HEK293 (cell line): Measurements from ENCODE around the gene NCKAP5.

Source experiments
- BCL11B ChIP-seq: fragments of 450-650 bp; formaldehyde crosslinking; IDR thresholded peaks from 2 replicates; pipeline ENCODE4 v1.5.1; 2016; ENCODE audit warnings: low read depth, missing biosample characterization, missing genetic modification characterization
- EGR2 ChIP-seq: fragments of 450-650 bp; formaldehyde crosslinking; IDR thresholded peaks from 2 replicates; pipeline ENCODE4 v1.5.1; 2016; ENCODE audit warnings: low read depth, missing biosample characterization, missing genetic modification characterization
- GLI4 ChIP-seq: fragments of 450-650 bp; formaldehyde crosslinking; IDR thresholded peaks from 2 replicates; pipeline ENCODE4 v1.5.1; 2016; ENCODE audit warnings: missing biosample characterization, missing genetic modification characterization
- GLIS1 ChIP-seq: fragments of 450-650 bp; formaldehyde crosslinking; IDR thresholded peaks from 2 replicates; pipeline ENCODE4 v1.5.1; 2016; ENCODE audit warnings: missing biosample characterization, missing genetic modification characterization
- KLF1 ChIP-seq: fragments of 450-650 bp; formaldehyde crosslinking; IDR thresholded peaks from 2 replicates; pipeline ENCODE4 v1.5.1; 2016; ENCODE audit warnings: missing biosample characterization, missing genetic modification characterization
- KLF17 ChIP-seq: fragments of 450-650 bp; formaldehyde crosslinking; IDR thresholded peaks from 2 replicates; pipeline ENCODE4 v1.5.1; 2016; ENCODE audit warnings: missing biosample characterization, missing genetic modification characterization
- OVOL3 ChIP-seq: fragments of 450-650 bp; formaldehyde crosslinking; IDR thresholded peaks from 2 replicates; pipeline ENCODE4 v1.5.1; 2016; ENCODE audit warnings: missing biosample characterization, missing genetic modification characterization
- ZFP3 ChIP-seq: fragments of 450-650 bp; formaldehyde crosslinking; IDR thresholded peaks from 2 replicates; pipeline ENCODE4 v1.5.1; 2016; ENCODE audit warnings: low read depth, missing biosample characterization, missing genetic modification characterization
- ZIC2 ChIP-seq: fragments of 450-650 bp; formaldehyde crosslinking; IDR thresholded peaks from 2 replicates; pipeline ENCODE4 v1.5.1; 2016; ENCODE audit warnings: missing biosample characterization, missing genetic modification characterization
- ZNF148 ChIP-seq: fragments of 450-650 bp; formaldehyde crosslinking; IDR thresholded peaks from 2 replicates; pipeline ENCODE4 v1.5.0; 2017; ENCODE audit warnings: missing biosample characterization, missing genetic modification characterization, borderline replicate concordance
- ZNF184 ChIP-seq: fragments of 450-650 bp; IDR thresholded peaks from 2 replicates; pipeline ENCODE4 v1.5.1; 2018; ENCODE audit warnings: missing biosample characterization, mild to moderate bottlenecking, missing genetic modification characterization
- ZNF2 ChIP-seq: fragments of 450-650 bp; formaldehyde crosslinking; IDR thresholded peaks from 2 replicates; pipeline ENCODE4 v1.5.1; 2016; ENCODE audit warnings: missing biosample characterization, missing genetic modification characterization
- ZNF202 ChIP-seq: fragments of 450-650 bp; formaldehyde crosslinking; IDR thresholded peaks from 2 replicates; pipeline ENCODE4 v1.5.1; 2016; ENCODE audit warnings: missing biosample characterization, missing genetic modification characterization, borderline replicate concordance
- ZNF239 ChIP-seq: fragments of 450-650 bp; formaldehyde crosslinking; IDR thresholded peaks from 2 replicates; pipeline ENCODE4 v1.5.1; 2016; ENCODE audit warnings: missing biosample characterization, missing genetic modification characterization
- ZNF292 ChIP-seq: fragments of 450-650 bp; formaldehyde crosslinking; IDR thresholded peaks from 2 replicates; pipeline ENCODE4 v1.5.1; 2016; ENCODE audit warnings: low read depth, missing biosample characterization, missing genetic modification characterization, borderline replicate concordance
- ZNF404 ChIP-seq: fragments of 450-650 bp; formaldehyde crosslinking; IDR thresholded peaks from 2 replicates; pipeline ENCODE4 v1.5.1; 2017; ENCODE audit warnings: missing biosample characterization, missing genetic modification characterization
- ZNF416 ChIP-seq: fragments of 450-650 bp; formaldehyde crosslinking; IDR thresholded peaks from 2 replicates; pipeline ENCODE4 v1.5.1; 2016; ENCODE audit warnings: missing biosample characterization, missing genetic modification characterization
- ZNF473 ChIP-seq: fragments of 450-650 bp; formaldehyde crosslinking; IDR thresholded peaks from 2 replicates; pipeline ENCODE4 v1.5.1; 2017; ENCODE audit warnings: missing biosample characterization, missing genetic modification characterization
- ZNF501 ChIP-seq: fragments of 450-650 bp; formaldehyde crosslinking; IDR thresholded peaks from 2 replicates; pipeline ENCODE4 v1.5.1; 2016; ENCODE audit warnings: missing biosample characterization, missing genetic modification characterization
- ZNF596 ChIP-seq: fragments of 450-650 bp; IDR thresholded peaks from 2 replicates; pipeline ENCODE4 v1.5.0; 2018; ENCODE audit warnings: missing biosample characterization, mild to moderate bottlenecking, missing genetic modification characterization, moderate library complexity
- ZNF623 ChIP-seq: fragments of 450-650 bp; formaldehyde crosslinking; IDR thresholded peaks from 2 replicates; pipeline ENCODE4 v1.5.1; 2016; ENCODE audit warnings: missing biosample characterization, missing genetic modification characterization
- ZNF777 ChIP-seq: fragments of 450-650 bp; formaldehyde crosslinking; IDR thresholded peaks from 2 replicates; pipeline ENCODE4 v1.5.1; 2017; ENCODE audit warnings: missing biosample characterization, missing genetic modification characterization, borderline replicate concordance
- ZSCAN16 ChIP-seq: fragments of 450-650 bp; formaldehyde crosslinking; IDR thresholded peaks from 2 replicates; pipeline ENCODE4 v1.5.1; 2016; ENCODE audit warnings: missing biosample characterization, missing genetic modification characterization
- TF ChIP-seq, protein P1 (sequence below): fragments of 450-650 bp; formaldehyde crosslinking; IDR thresholded peaks from 2 replicates; pipeline ENCODE4 v1.5.1; 2016; ENCODE audit warnings: missing biosample characterization, missing genetic modification characterization
- TF ChIP-seq, protein P2 (sequence below): fragments of 450-650 bp; formaldehyde crosslinking; IDR thresholded peaks from 2 replicates; pipeline ENCODE4 v1.5.1; 2016; ENCODE audit warnings: missing biosample characterization, missing genetic modification characterization
- TF ChIP-seq, protein P3 (sequence below): fragments of 450-650 bp; formaldehyde crosslinking; IDR thresholded peaks from 2 replicates; pipeline ENCODE4 v1.5.1; 2016; ENCODE audit warnings: missing biosample characterization, missing genetic modification characterization
- TF ChIP-seq, protein P4 (sequence below): fragments of 450-650 bp; formaldehyde crosslinking; IDR thresholded peaks from 2 replicates; pipeline ENCODE4 v1.5.1; 2016; ENCODE audit warnings: missing biosample characterization, missing genetic modification characterization
- TF ChIP-seq, protein P5 (sequence below): fragments of 450-650 bp; formaldehyde crosslinking; IDR thresholded peaks from 2 replicates; pipeline ENCODE4 v1.5.1; 2016; ENCODE audit warnings: missing biosample characterization, missing genetic modification characterization

Gene NCKAP5

DNA sequence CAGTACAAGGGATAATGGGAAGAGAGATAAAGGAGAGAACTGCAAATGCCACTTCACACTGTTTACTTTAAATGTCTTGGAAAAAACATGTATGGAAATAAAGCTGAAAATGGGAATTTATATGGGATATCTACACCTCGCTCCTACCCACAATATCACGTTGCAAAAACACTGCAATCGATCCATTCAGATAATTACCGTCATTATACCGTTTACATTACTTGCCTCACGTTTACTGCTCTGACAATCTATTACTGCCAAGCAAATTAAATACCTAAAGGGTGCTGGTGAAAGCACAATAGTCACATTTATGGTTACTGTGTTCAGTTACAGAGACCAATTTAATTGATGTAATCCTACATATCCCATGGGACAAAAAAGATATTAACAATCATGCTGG, 683.6 kb downstream of the NCKAP5 start (continued):
- TF ChIP-seq, protein P1, sequence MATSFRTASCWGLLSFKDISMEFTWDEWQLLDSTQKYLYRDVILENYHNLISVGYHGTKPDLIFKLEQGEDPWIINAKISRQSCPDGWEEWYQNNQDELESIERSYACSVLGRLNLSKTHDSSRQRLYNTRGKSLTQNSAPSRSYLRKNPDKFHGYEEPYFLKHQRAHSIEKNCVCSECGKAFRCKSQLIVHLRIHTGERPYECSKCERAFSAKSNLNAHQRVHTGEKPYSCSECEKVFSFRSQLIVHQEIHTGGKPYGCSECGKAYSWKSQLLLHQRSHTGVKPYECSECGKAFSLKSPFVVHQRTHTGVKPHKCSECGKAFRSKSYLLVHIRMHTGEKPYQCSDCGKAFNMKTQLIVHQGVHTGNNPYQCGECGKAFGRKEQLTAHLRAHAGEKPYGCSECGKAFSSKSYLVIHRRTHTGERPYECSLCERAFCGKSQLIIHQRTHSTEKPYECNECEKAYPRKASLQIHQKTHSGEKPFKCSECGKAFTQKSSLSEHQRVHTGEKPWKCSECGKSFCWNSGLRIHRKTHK = no peak
- TF ChIP-seq BCL11B (tag by site-specific recombination) (peak; percentile 85; the same call in 1 of the 2 replicates), EGR2 (tag by site-specific recombination) (no peak), ZNF596 (tag by site-specific recombination) (peak; percentile 40; the same call in 1 of the 2 replicates), ZNF2 (tag by site-specific recombination) (no peak), ZNF473 (tag by site-specific recombination) (no peak), KLF1 (tag by site-specific recombination) (no peak), ZNF202 (tag by site-specific recombination) (no peak), ZNF416 (tag by site-specific recombination) (no peak), OVOL3 (tag by site-specific recombination) (peak; percentile 93), ZNF148 (tag by site-specific recombination) (no peak), ZFP3 (tag by site-specific recombination) (no peak), ZNF501 (0 out of 2 replicates have a peak, but pooled peaks have one; percentile 37), ZNF184 (tag by site-specific recombination) (no peak), ZNF292 (tag by site-specific recombination) (no peak), ZNF239 (tag by site-specific recombination) (no peak), GLI4 (tag by site-specific recombination) (no peak), ZNF404 (tag by site-specific recombination) (no peak), ZNF623 (no peak), KLF17 (tag by site-specific recombination) (no peak), ZSCAN16 (tag by site-specific recombination) (no peak), ZIC2 (no peak), GLIS1 (tag by site-specific recombination) (no peak), ZNF777 (tag by site-specific recombination) (no peak)
- TF ChIP-seq, protein P2, sequence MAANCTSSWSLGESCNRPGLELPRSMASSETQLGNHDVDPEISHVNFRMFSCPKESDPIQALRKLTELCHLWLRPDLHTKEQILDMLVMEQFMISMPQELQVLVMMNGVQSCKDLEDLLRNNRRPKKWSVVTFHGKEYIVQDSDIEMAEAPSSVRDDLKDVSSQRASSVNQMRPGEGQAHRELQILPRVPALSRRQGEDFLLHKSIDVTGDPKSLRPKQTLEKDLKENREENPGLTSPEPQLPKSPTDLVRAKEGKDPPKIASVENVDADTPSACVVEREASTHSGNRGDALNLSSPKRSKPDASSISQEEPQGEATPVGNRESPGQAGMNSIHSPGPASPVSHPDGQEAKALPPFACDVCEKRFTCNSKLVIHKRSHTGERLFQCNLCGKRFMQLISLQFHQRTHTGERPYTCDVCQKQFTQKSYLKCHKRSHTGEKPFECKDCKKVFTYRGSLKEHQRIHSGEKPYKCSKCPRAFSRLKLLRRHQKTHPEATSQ (tag by site-specific recombination) = no peak
- TF ChIP-seq, protein P3, sequence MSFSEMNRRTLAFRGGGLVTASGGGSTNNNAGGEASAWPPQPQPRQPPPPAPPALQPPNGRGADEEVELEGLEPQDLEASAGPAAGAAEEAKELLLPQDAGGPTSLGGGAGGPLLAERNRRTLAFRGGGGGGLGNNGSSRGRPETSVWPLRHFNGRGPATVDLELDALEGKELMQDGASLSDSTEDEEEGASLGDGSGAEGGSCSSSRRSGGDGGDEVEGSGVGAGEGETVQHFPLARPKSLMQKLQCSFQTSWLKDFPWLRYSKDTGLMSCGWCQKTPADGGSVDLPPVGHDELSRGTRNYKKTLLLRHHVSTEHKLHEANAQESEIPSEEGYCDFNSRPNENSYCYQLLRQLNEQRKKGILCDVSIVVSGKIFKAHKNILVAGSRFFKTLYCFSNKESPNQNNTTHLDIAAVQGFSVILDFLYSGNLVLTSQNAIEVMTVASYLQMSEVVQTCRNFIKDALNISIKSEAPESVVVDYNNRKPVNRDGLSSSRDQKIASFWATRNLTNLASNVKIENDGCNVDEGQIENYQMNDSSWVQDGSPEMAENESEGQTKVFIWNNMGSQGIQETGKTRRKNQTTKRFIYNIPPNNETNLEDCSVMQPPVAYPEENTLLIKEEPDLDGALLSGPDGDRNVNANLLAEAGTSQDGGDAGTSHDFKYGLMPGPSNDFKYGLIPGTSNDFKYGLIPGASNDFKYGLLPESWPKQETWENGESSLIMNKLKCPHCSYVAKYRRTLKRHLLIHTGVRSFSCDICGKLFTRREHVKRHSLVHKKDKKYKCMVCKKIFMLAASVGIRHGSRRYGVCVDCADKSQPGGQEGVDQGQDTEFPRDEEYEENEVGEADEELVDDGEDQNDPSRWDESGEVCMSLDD (tag by site-specific recombination) = no peak
- TF ChIP-seq, protein P4, sequence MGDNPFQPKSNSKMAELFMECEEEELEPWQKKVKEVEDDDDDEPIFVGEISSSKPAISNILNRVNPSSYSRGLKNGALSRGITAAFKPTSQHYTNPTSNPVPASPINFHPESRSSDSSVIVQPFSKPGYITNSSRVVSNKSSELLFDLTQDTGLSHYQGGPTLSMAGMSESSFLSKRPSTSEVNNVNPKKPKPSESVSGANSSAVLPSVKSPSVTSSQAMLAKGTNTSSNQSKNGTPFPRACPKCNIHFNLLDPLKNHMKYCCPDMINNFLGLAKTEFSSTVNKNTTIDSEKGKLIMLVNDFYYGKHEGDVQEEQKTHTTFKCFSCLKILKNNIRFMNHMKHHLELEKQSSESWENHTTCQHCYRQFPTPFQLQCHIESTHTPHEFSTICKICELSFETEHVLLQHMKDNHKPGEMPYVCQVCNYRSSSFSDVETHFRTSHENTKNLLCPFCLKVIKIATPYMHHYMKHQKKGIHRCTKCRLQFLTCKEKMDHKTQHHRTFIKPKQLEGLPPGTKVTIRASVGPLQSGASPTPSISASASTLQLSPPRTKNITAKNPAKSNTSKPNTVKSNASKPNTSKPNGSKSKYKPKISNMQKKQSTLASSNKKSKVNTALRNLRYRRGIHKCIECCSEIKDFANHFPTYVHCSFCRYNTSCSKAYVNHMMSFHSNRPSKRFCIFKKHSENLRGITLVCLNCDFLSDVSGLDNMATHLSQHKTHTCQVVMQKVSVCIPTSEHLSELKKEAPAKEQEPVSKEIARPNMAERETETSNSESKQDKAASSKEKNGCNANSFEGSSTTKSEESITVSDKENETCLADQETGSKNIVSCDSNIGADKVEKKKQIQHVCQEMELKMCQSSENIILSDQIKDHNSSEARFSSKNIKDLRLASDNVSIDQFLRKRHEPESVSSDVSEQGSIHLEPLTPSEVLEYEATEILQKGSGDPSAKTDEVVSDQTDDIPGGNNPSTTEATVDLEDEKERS (tag by site-specific recombination) = no peak
- TF ChIP-seq, protein P5, sequence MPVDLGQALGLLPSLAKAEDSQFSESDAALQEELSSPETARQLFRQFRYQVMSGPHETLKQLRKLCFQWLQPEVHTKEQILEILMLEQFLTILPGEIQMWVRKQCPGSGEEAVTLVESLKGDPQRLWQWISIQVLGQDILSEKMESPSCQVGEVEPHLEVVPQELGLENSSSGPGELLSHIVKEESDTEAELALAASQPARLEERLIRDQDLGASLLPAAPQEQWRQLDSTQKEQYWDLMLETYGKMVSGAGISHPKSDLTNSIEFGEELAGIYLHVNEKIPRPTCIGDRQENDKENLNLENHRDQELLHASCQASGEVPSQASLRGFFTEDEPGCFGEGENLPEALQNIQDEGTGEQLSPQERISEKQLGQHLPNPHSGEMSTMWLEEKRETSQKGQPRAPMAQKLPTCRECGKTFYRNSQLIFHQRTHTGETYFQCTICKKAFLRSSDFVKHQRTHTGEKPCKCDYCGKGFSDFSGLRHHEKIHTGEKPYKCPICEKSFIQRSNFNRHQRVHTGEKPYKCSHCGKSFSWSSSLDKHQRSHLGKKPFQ (tag by site-specific recombination) = peak; percentile 92
